ENCODE measurements around the gene MYOG. TPM values are rescaled to one million over a fixed set of nuclear protein-coding genes. Genes with fewer than 3 reads are reported as not detected.

Gene MYOG
- not detected for polyA plus RNA-seq

DNA sequence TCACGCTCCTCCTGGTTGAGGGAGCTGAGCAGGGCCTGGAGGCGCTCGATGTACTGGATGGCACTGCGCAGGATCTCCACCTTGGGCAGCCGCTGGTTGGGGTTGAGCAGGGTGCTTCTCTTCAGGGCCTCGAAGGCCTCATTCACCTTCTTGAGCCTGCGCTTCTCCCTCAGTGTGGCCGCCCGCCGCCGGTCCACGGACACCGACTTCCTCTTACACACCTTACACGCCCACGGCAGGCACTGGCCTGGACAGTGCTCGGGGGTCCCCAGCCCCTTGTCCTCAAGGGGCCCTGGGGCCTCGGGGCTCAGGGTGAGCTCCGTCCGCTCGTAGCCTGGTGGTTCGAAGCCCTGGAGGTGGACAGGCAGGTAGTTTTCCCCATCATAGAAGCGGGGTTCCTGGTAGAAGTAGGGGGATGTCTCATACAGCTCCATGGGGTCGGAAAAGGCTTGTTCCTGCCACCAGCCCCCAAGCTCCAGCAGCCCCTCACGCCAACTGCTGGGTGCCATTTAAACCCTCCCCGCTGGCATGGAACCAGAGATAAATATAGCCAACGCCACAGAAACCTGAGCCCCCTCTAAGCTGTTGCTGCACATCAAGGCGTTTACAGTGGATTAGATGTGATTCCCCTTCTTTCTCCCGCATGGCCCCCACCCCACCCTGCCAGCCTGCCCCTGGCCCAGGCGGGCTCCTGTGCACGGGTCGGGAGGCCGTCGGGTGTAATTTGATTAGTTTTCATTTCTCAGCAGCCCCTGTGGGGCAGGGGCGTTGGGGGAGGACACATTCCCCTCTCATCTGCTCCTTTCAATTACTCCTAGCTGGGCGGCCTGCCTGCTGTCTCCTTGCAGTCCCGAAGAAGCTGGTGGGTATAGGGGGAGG is at the start of gene MYOG:
MYOG (minus strand) TSS at position 485 of the 879 bp plus-strand sequence; CDS start at position 434, 51 bp downstream.
- Mint-ChIP-seq H3K9me3 (no peaks in the 10 kb centered on the region), H3K27ac (no peak within 1 kb of the TSS), H3K27me3 (peaks cover 8% of the 10 kb centered on the region), H3K4me1 (no peaks in the 10 kb centered on the region), H3K36me3 (peaks cover 2% of the 10 kb centered on the region), H3K4me3 (no peak within 1 kb of the TSS)

DNA sequence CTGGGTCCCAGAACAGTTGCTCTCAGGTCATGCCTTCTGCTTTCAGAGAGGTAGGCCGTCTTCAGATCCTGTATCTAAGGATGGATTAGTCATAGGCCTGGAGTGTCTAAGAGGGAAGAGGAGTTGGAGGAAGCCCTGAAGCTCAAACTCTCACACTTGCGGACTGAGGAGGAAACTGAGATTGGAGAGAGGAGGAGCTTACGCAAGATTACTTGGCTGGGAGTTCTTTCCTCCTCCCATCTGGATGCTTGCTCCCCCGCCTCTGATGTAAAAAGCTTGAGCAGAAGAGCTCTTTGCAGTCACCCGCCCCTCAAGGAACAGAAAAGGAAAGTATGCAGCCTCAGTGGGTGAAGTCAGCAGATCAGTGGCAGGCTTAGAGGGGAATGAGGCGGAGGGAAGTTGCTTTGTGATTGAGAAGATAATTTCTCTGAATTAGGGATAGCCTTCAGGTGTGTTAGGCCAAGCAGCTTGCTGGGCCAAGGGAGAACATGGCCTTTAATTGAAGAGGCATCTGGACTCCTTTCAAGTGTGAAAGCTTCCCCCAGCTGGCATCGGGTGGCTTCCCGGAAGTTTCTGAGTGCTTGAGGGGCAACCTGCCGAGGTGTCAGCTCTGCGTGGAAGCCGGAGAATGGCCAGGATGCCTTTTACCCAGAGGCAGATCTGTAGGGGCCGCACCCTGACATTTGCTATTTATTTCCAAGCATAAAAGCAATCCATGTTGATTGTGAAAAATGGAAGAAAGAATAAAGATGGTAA is 48.3 kb upstream of the MYOG start:
- no peak overlapping the region for H3K27ac Mint-ChIP-seq
- H3K9me3 Mint-ChIP-seq: no peaks in the 10 kb centered on the region
- no peak overlapping the region for H3K4me3 Mint-ChIP-seq
- H3K27me3 Mint-ChIP-seq: peaks cover 19% of the 10 kb centered on the region
- peaks cover under 1% of the 10 kb centered on the region for H3K36me3 Mint-ChIP-seq
- peaks cover 0 to 9% (median 5%) of the 10 kb centered on the region in 3 donors for H3K4me1 Mint-ChIP-seq

DNA sequence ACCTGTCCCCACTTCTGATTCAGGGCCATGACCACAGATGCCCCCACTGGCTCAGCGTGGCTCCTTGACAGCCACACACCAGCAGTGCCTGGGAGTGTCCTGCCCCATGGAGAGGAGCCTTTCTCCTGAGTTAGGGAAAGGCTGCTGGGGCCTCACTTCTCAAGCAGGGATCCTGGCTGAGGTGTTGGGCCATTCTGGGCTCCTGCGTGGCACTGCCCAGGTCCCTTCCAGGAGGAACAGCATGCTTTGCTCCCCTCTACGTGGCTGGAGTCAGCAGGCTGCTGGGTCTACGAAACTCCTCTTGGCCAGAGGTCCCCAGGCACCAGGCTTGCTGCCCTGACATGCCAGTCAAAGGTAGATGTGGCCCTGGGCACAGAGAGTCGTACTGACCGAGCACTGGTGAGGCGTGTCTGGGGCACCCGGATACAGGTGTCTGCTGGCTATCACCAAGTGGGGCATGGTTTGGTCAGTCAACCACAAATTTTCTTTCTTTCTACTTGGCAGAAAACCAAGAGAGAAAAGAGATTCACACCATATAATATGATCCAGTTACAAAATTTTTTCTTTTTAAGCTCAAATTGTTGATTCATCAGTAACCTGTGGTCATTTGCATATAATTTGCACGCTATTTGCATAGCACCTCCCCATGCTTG is 45.9 kb upstream of the MYOG start:
- no peak overlapping the region for H3K27ac Mint-ChIP-seq
- peaks cover 36% of the 10 kb centered on the region for H3K27me3 Mint-ChIP-seq
- no peaks in the 10 kb centered on the region for H3K9me3 Mint-ChIP-seq

DNA sequence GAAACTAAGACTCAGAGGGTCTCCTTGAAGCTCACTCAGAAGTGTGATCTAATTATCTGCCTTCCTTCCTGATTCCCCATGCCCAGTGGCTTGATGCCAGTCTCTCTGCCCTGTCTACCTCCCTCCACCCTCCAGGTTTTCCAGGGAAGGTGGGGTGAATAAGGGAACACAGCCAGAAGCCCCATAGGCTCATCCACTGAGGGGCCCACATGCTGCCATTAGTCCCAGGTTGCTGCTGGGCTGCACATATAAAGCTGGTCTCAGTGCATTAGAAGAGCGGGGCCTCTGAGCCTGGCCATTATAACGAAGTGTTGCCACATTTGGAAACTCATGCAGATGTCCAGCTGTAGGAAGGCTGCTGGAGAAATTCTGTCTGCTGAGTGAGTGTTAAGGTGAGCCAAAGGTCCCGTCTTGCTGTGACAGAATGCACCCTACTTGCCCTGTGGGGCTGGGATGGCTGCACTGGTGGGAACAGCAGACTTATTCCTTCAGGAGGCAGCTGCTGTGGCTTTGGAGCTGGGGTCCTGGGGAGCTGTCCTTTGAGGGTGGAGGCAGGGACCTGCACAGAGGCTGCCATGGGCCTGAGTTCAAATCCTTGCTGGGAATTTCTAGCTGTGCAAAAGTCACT is 44.7 kb upstream of the MYOG start:
- Mint-ChIP-seq H3K27ac (no peak overlapping the region), H3K36me3 (peaks cover 4% of the 10 kb centered on the region), H3K27me3 (peaks cover 36% of the 10 kb centered on the region), H3K9me3 (no peaks in the 10 kb centered on the region), H3K4me1 (peaks cover 0 to 9% (median 6%) of the 10 kb centered on the region in 3 donors), H3K4me3 (no peak overlapping the region)

More for the DNA sequence above, 45.9 kb upstream of the MYOG start:
- peaks cover 0 to 14% (median 9%) of the 10 kb centered on the region in 3 donors for H3K4me1 Mint-ChIP-seq
- peaks cover 4% of the 10 kb centered on the region for H3K36me3 Mint-ChIP-seq
- no peak overlapping the region for H3K4me3 Mint-ChIP-seq

DNA sequence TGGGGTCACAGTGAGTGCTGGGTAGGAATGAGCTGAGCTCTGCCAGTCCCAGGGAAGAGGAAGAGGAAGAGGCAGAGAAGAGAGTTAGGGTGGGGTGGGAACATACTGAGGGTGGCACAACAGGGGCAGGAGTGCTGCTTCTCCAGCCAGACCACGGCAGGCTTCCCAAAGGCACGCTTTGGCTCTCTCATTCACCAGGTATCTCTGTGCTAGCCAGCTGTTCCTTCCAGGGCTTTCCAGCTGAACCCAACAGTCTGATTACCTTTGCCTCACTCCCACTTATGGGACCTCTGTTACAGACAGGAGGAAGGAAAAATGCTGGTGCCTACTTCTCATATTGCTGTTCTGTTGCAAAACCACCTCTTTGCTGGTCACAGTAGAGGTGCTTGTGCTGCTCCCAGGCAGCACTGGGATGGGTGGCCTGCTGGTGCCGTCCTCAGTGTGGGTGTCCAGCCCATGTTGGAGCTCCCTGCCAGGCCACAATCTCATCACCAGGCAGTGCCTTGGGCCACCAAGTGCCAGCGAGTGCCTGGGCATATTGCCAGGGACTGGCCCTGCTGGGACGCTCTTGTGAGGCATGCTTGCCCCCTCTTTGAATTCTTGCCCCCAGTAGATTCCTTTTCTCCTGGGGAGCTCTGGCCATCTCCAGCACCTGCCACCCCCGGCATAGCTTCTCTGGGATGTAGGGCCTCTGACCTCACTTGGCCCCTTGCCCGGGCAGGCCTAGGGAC is 43.9 kb upstream of the MYOG start:
- Mint-ChIP-seq H3K27ac (no peak overlapping the region), H3K4me1 (peaks cover 0 to 7% (median 6%) of the 10 kb centered on the region in 3 donors), H3K9me3 (no peaks in the 10 kb centered on the region), H3K27me3 (peaks cover 43% of the 10 kb centered on the region), H3K36me3 (peaks cover 4% of the 10 kb centered on the region), H3K4me3 (no peak overlapping the region)

DNA sequence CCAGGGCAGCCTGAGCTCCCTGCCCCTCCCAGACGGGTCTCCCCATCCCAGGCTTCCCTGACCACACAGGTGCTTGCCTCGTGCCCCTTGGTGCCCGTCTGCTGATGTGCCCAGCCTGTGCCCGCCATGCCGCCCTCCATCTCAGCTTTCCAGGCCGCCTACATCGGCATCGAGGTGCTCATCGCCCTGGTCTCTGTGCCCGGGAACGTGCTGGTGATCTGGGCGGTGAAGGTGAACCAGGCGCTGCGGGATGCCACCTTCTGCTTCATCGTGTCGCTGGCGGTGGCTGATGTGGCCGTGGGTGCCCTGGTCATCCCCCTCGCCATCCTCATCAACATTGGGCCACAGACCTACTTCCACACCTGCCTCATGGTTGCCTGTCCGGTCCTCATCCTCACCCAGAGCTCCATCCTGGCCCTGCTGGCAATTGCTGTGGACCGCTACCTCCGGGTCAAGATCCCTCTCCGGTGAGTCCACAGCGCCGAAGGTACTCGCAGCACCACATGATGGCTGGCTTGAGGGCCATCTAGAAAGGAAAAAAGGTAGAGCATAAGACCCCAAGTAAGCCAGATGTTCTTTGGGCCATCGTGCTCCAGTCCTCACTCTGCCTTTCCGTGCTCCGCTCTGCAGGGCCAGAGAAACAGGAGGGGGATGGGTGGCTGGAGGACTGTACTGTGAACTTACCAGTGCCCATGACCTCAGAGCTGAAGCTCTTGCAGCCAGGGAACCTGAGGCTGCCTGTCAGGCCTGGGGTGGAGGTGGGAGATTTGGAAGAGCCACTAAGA is 43.1 kb upstream of the MYOG start:
- H3K36me3 Mint-ChIP-seq: peaks cover 4% of the 10 kb centered on the region
- peaks cover 0 to 7% (median 6%) of the 10 kb centered on the region in 3 donors for H3K4me1 Mint-ChIP-seq
- H3K27ac Mint-ChIP-seq: no peak overlapping the region
- H3K27me3 Mint-ChIP-seq: peaks cover 48% of the 10 kb centered on the region
- H3K9me3 Mint-ChIP-seq: no peaks in the 10 kb centered on the region
- no peak overlapping the region for H3K4me3 Mint-ChIP-seq

DNA sequence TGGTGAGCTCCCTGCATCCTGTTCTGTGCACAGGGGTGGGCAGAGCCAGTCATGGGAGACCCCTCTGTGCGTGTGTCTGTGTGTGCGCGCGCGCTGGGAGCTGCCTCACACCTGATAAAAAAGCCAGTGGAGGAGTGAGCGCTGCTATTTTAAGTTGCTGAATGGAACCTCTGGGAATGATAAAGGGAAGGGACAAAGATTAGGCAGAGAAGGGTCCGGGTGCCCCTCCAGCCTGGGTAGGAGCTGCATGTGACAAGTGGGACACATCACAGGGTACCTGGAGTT is 42.6 kb upstream of the MYOG start:
- H3K27ac Mint-ChIP-seq: no peak overlapping the region
- peaks cover 45% of the 10 kb centered on the region for H3K27me3 Mint-ChIP-seq
- no peak overlapping the region for H3K4me3 Mint-ChIP-seq

DNA sequence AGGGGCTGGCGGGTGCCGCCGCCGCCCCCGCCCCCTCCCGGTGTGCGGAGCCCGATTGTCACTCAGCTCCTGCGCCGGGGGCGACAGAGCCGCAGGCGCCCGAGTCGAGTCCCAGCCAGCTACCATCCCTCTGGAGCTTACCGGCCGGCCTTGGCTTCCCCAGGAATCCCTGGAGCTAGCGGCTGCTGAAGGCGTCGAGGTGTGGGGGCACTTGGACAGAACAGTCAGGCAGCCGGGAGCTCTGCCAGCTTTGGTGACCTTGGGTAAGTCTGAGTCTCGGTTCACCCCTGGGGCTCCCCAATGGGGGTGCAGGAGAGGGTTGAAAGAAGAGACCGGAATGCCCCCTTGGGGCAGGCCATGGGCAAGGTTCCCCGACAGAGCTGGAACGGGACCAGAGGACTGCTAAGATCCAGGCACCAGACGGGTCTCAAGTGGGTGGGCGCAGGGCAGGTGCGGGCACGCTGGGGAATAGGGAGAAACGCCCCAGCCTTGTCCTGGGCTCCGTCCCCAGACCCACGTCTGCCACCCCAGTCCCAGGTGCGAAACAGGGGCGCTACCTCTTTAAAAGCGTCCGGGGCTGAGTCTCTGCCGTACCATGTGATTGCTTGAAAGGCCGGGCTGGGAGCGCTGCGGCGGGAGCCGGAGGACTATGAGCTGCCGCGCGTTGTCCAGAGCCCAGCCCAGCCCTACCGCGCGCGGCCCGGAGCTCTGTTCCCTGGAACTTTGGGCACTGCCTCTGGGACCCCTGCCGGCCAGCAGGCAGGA is 42.0 kb upstream of the MYOG start, which contains the start of gene ADORA1:
ADORA1 (plus strand) TSS at position 61 of the 765 bp plus-strand sequence. CDS start 1,116 bp downstream, outside the sequence.
- peaks cover 4% of the 10 kb centered on the region for H3K36me3 Mint-ChIP-seq
- H3K4me1 Mint-ChIP-seq: peaks cover 0 to 7% (median 6%) of the 10 kb centered on the region in 3 donors
- peaks cover 45% of the 10 kb centered on the region for H3K27me3 Mint-ChIP-seq
- H3K9me3 Mint-ChIP-seq: no peaks in the 10 kb centered on the region
- peak within 1 kb of the TSS in 2 of 4 donors; percentile 53 to 70 for H3K4me3 Mint-ChIP-seq
- H3K27ac Mint-ChIP-seq: no peak within 1 kb of the TSS

More for the DNA sequence above, 42.6 kb upstream of the MYOG start:
- peaks cover 0 to 7% (median 6%) of the 10 kb centered on the region in 3 donors for H3K4me1 Mint-ChIP-seq
- H3K36me3 Mint-ChIP-seq: peaks cover 4% of the 10 kb centered on the region
- no peaks in the 10 kb centered on the region for H3K9me3 Mint-ChIP-seq

DNA sequence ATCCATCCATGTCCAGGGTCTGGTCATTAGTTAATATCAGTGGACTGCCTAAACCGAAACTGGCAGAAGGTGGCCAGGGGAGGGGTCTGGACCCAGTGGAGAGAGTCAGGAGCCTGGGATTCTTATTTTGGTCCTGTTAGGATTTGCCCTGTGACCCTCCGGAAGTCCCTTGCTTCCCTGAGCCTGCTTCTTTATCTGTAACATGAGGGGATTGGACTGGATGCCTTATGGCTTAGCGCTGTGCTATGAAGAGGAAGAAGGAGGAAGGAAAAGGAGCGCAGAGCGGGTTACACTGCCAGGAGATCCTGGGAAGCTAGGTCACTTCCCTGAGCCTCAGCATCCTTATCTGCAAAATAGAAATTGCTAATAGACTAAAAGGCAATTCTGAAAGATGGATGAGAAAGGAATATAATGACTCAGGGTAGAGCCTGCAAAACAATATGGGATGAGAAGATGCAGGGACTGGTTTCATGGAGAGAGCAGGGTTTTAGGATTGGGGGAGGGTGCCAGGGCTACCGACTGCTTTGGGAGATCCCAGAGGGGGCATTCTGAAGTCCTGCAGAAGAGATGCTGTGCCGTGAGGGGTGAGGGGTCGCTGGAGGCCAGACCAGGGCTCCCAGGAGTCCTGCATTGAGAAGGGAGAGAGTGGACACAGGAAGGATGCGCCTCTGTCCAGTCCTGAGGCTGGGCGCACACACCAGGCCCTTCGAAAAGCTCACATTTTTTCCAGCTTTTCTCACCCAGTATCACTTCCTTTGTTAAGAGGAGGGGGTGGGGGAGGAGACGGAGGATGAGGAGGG is 41.3 kb upstream of the MYOG start:
- H3K4me3 Mint-ChIP-seq: peak overlapping the region in 1 of 4 donors; percentile 53
- peaks cover 50% of the 10 kb centered on the region for H3K27me3 Mint-ChIP-seq
- peaks cover 4% of the 10 kb centered on the region for H3K36me3 Mint-ChIP-seq
- peaks cover 0 to 7% (median 6%) of the 10 kb centered on the region in 3 donors for H3K4me1 Mint-ChIP-seq
- H3K27ac Mint-ChIP-seq: no peak overlapping the region
- H3K9me3 Mint-ChIP-seq: no peaks in the 10 kb centered on the region

DNA sequence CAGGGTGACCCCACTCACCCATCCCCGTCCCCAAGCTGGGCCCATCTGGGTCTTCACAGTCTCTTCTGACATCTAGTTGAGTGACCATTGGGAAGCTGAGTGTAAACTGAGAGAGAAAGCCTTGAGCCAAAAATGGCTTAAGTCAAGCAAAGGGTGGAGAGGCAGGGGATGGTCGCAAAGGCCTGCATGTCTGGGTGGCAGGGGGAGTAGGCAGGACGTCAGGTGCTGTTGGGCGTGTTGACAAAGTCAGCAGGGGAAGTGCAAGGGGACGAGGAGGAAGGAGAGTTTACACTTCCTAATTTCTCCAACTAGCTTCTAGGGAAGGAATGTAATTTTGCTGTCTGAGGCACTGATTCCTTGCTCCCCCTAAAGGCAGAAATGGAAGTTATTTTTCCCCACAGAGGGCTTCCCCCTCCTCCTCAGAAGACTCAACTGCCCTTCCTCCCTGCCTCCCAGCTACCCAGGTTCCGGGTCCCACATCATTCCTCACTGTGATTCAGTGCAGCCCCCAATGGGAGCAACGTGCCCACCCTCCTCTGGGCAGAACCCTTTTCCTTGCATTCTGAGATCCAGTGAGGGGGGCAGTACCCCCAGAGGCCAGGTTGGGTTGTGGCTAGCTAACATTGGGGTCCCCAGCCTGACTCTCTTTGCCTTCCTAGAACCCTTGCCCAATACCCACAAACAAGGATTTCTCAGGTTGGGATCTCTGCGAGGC is 40.5 kb upstream of the MYOG start:
- H3K4me3 Mint-ChIP-seq: no peak overlapping the region
- peaks cover 0 to 7% (median 6%) of the 10 kb centered on the region in 3 donors for H3K4me1 Mint-ChIP-seq
- no peak overlapping the region for H3K27ac Mint-ChIP-seq
- peaks cover 4% of the 10 kb centered on the region for H3K36me3 Mint-ChIP-seq
- no peaks in the 10 kb centered on the region for H3K9me3 Mint-ChIP-seq
- H3K27me3 Mint-ChIP-seq: peaks cover 52% of the 10 kb centered on the region

DNA sequence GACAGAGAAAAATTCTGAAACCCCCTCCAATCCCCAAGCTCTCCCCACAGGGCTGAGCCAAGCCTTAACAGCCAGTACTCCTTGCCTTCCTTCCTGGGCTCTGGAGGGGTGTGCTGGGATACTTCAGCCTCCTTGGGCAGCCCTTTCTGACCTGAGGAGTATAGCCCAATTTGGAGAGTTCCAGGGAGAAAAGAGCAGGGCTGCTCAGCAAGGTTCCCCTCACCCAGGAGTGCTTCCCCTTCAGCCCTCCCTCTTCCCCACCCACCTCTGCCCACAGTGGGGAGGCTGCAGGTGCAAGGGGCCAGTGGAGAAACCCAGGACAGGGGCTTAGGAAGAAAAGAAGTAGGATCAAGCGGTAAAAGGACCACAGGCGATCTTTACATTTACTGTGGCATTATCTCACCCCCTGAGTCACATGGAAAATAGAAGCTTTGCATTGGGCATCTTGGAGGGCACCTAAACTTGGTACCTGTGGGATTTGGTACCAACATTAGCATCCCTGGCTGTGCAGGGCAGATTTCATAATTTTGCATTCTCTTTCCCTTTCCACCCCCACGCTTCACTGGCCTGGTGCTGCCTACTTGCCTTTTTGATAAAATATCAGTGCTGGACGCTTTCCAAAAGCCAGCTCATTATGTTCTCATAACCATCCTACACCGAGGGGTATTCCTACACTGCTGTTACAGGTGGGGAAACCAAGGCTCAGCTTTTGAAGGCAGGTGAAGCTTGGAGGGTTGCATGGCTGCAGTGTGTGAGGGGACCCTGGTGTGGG is 38.9 kb upstream of the MYOG start:
- Mint-ChIP-seq H3K27ac (no peak overlapping the region), H3K4me3 (no peak overlapping the region), H3K9me3 (peaks cover 0 to 2% (median 0%) of the 10 kb centered on the region in 3 donors), H3K36me3 (peaks cover 4% of the 10 kb centered on the region), H3K27me3 (peaks cover 64% of the 10 kb centered on the region), H3K4me1 (peaks cover 0 to 7% (median 6%) of the 10 kb centered on the region in 3 donors)

Data from IgD-negative memory B cell (primary cell).